ENCODE results near the gene AK5.

The AK5 gene

GRCh38 chr1:77281491-77282186 lies at the start of gene AK5:
Gene AK5, plus strand, starts transcription at chr1:77282019. Its CDS starts 295 bp downstream, at chr1:77282314.
- DNase-seq (ENCODE audit: low read depth in 2 of 2, low spot score in 1 of 2), result no peak

DNA sequence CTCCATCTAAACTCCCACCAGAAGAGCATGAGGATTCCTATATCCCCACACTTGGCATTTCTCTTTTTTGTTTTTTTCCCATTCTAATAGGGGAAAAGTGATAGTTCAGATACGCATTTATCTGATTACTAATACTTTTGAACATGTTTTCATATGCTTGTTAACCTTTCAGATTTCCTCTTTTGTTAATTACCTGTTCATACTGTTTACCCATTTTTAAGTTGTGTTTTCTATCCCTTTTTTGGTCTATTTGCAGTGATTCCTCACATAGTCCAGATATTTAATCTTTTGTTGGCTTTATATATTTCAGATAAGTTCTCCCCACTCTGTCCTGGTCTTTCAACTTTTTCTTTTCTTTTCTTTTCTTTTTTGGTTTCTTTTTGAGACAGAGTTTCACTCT lies 49.0 kb upstream of the AK5 start:
- DNase-seq (ENCODE audit: low read depth in 2 of 2, low spot score in 1 of 2), result no peak

GRCh38 chr1:77234096-77234495 lies 47.7 kb upstream of the AK5 start:
- DNase-seq (ENCODE audit: low read depth in 2 of 2, low spot score in 1 of 2), result no peak

- no peak for DNase-seq (ENCODE audit: low read depth in 2 of 2, low spot score in 1 of 2)
These were observed 46.9 kb upstream of the AK5 start for GRCh38 chr1:77234943-77235342.

DNA sequence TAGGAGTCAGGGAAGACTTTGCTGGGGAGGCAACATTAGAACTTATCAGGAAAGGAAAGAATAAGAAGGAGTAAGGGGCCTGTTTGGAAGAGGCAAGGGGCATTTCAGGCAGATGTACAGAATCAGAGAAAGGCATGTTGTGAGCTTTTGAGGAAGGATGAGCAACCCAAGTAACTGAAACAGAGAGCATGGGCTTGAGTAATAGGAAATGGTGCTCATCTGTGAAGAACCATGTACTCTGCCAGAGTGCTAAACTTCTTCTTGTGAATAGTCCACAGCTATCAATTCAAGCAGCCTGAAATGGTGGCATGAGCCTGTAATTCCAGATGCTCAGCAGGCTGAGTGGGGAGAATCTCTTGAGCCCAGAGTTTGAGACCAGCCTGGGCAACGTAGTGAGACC lies 43.4 kb upstream of the AK5 start:
- DNase-seq (ENCODE audit: low read depth in 2 of 2, low spot score in 1 of 2), result no peak

DNA sequence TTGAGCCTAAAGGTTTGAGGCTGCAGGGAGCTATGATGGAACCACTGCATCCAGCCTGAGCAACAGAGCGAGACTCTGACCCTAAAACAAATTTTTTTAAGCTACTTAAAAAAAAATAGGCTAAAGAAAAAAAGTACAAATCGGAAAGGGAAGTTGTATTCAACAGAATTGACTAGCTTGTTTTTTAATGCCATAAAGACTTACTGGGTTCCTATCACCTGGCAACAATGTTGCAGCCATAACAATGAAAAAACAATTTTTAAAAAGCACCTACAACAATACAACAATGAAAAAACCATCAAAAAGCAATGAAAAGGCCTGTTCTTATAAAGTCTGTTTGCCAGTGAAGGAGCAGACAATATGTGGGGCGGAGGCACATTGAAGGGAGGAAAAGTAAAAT lies 42.5 kb upstream of the AK5 start:
- no peak for DNase-seq (ENCODE audit: low read depth in 2 of 2, low spot score in 1 of 2)

DNA sequence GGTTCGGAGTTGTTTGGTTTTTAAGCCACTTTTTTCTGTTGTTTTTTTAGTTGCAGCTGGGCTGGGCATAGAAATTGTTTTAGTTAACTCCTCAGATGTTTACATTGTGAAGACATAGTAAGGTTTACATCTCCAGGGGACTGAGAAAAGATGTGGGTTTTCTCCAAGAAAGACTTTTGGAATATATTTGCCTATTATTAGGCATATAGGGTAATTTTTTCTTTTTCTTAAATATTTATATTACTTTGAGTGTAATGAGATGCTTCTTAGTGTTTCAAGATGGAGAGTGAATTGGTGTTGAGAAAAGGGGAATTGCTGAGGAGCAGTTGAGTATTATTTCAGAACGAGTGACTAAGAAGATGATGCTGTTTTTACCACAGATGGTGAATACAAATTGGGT lies 36.0 kb upstream of the AK5 start:
- no peak for DNase-seq (ENCODE audit: low read depth in 2 of 2, low spot score in 1 of 2)

DNA sequence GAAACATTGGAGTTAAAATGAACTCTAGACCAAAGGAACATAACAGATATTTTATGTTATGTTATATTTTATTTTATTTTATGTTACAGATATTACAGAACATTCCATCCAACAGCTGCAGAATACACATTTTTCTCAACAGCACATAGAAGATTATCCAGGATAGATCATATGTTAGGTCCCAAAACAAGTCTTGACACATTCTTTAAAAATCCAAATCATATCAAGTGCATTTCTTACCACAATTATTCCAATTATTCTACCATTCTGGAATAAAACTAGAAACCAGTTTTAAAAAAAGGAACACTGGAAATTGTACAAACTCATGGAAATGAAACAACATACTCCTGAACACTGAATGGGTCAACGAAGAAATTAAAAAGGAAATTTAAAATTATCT lies 31.7 kb upstream of the AK5 start:
- DNase-seq (ENCODE audit: low read depth in 2 of 2, low spot score in 1 of 2), result no peak

DNA sequence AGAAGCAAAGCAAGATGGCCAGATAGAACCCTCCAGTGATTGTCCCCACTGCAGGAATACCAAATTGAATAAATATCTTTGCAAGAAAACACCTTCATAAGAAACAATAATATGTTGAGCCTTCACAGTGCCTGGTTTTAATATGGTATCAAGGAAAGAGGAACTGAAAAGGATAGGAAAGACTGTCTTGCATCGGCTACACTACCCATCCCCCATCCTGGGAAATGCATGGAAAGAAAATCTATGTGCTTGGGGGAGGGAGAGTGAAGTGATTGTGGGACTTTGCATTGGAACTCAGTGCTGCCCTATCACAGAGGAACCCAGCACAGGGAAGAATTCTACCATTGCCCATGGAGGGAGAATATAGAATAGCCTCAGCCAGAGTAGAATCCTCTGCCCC lies 28.6 kb upstream of the AK5 start:
- no peak for DNase-seq (ENCODE audit: low read depth in 2 of 2, low spot score in 1 of 2)

DNA sequence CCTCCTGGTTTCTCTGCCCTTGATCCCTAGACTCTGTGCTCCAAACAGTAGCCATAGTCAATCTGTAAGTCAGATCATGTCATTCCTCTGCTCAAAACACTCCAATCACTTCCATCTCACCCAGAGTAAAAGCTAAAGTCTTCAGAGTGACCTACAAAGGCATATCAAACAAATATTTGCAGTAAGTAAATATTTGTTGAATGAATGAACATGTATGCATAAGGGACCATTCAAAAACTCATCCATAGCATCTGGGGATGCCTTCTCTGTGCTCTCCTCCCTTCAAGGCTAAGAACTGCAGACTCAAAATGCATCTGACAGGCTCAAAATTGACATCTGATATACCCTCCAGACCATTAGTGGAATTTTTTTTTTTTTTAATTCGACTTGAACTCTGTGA lies 18.1 kb upstream of the AK5 start:
- no peak for DNase-seq (ENCODE audit: low read depth in 2 of 2, low spot score in 1 of 2)

GRCh38 chr1:77265180-77265579 lies 16.6 kb upstream of the AK5 start:
- DNase-seq (ENCODE audit: low read depth in 2 of 2, low spot score in 1 of 2), result no peak

DNA sequence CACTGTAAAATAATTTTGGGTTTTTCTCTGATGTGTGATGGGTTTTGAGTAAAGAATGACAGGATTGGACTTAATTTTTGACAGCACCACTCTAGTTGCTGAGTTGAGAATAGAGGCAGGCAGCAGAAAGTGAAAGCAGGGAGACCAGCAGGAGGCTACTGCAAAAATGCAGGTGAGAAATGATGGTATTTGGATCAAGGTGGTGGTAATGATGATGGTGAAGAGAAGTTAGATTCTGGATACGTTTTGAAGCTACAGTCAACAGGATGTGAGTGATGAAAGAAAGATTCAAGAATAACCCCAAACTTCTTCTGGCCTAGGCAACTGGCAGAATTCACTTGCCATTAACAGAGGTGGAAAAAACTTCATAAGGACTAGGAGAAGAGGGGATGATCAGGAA lies 14.8 kb upstream of the AK5 start:
- DNase-seq (ENCODE audit: low read depth in 2 of 2, low spot score in 1 of 2), result no peak

DNA sequence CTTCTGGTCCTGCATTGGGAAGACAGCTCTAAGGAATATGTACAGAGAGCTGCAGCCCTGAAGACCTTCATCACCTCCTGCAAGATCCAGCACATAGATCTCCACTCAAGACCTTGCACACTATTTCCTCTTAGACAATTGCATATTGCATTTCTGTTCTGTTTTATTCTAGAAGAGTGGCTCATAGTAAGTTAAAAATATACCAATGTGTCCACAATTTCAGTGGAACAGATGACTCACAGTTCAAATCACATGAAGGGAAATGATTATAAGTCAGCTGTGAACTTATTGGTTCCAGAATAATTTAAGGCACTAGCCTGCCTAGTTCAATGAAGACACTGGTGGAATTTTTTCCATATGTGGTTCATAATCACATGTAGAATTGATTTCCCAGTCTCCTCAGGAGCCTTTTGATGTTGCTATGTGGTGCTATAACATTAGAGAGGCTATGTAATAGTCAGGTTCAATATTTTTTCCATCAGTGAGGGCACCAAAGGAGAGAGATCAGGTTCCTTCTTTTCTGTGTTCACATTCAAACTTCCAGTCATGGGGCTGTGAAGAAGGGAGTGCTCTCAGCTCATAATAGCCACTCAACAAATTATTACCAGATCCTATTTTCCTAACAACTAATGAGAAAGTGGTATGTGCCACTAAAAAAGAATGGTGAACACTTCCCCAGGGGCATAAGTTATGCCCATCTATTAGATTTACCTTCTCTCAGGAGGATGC lies 9.8 kb upstream of the AK5 start:
- DNase-seq (ENCODE audit: low read depth in 2 of 2, low spot score in 1 of 2), result no peak

GRCh38 chr1:77273891-77274290 lies 7.9 kb upstream of the AK5 start:
- no peak for DNase-seq (ENCODE audit: low read depth in 2 of 2, low spot score in 1 of 2)

DNA sequence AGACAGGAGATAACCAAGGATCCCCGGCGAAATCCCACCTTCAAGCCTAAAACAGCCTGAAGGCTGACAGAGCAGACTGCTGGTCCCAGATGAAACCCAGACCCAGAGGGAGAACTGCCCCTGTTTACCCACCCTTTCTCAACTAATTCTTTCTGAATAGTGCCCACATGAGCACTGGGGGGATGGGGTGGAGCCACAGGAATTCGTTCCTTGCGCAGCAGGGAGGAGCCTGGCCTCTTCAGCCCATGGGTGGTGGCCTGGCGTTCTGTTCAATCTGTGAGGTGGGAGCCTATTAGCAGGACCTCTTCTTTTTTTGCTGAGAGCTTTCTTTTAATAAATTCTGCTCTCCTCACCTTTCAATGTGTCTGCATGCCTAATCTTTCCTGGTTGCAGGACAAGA lies 6.6 kb upstream of the AK5 start:
- DNase-seq (ENCODE audit: low read depth in 2 of 2, low spot score in 1 of 2), result no peak

DNA sequence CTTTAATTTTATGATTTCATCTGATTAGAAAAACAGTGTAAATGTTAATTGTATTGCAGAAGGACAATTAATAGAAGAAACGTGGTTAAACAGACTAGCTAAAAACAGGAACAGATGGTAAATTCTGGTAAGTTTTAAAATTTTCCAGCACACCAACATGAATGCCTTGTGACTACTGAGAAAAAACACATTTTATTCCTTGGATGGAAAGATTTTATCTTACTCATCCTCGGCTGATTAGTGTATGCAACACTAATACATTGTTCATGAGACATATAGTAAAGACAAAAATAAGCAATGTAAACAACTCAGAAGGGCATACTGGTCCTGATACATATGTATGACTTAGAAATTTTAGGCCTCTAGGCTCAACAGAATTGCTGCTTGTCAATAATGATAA lies 4.9 kb upstream of the AK5 start:
- DNase-seq (ENCODE audit: low read depth in 2 of 2, low spot score in 1 of 2), result no peak

- no peak for DNase-seq (ENCODE audit: low read depth in 2 of 2, low spot score in 1 of 2)
These were observed 1.9 kb upstream of the AK5 start for GRCh38 chr1:77279929-77280328.

- DNase-seq (ENCODE audit: low read depth in 2 of 2, low spot score in 1 of 2), result no peak
These were observed 857 bp upstream of the AK5 start for GRCh38 chr1:77280962-77281361.

GRCh38 chr1:77282187-77282865 lies 507 bp downstream of the AK5 start:
- DNase-seq (ENCODE audit: low read depth in 2 of 2, low spot score in 1 of 2), result no peak

GRCh38 chr1:77282866-77283539 lies 1.2 kb downstream of the AK5 start:
- DNase-seq (ENCODE audit: low read depth in 2 of 2, low spot score in 1 of 2), result no peak

- no peak for DNase-seq (ENCODE audit: low read depth in 2 of 2, low spot score in 1 of 2)
These were observed 2.0 kb downstream of the AK5 start for GRCh38 chr1:77283701-77284425.
